ENCODE results near the gene PHACTR1.

DNA sequence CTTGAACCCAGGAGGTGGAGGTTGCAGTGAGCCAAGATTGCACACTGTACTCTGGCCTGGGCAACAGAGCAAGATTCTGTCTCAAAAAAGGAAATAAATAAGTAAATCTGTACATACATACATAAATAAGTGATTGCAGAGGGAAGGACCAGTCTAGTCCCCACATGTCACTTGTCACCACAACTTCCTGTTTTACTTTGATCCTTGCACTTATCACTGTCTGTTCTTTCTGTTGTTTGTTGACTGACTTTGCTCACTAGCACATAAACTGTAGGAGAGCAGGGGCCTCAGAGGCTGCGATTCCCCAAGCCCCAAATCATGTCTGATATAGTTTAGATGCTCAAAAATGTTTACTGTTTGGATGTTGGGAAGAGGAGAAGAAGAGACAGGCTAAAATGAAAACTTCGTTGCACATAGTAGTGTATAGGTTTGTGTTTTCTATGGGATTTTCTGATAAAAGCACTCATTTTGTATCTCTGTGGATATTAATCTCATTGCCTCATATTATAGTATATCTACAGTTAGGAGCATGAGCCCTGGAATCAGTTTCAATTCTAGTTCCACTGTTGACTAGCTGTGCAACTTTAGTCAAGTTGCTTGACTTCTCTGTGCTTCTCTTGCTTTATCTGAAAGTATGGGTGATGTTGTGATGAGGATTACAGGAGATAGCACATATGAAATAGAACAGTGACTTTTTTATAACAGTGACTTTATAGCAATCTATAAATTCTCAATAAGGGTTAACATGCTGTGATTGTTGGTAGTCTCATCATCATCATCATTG lies 446.8 kb downstream of the PHACTR1 start:
- no peak for TF ChIP-seq POLR2A (IDR thresholded peaks at IDR 0.05; ENCODE audit: low read depth, low read length)
- TF ChIP-seq POLR2AphosphoS5 (IDR thresholded peaks at IDR 0.05; ENCODE audit: low read depth, low read length), result no peak

All from GM12891 (cell line).